Stimulated activated CD4-positive, alpha-beta T cell treated with anti-CD3 and anti-CD28 coated beads, Interleukin-12 subunit alpha, Interleukin-12 subunit beta, amount 100 ng/mL, for 24 hours (primary cell): Measurements from ENCODE around the gene YIF1A.
"Not testable (repeated sequence)": the region's sequence is repeated elsewhere in the genome, so short reads cannot be mapped to it uniquely, and the experiment has no call there.

Experiments
- DNase-seq, 2 experiments: peaks; one replicate each; pipeline ENCODE4 v3.0.0-alpha.2; 2020; ENCODE audit warnings: low read depth in 2 of 2

YIF1A gene

GRCh38 chr11:66268952-66269905 is 19.7 kb downstream of the YIF1A start:
- no peak for DNase-seq

GRCh38 chr11:66268244-66268951 is 20.5 kb downstream of the YIF1A start, which contains the start of gene RAB1B:
RAB1B (plus strand) TSS chr11:66268639; CDS start chr11:66268680, 41 bp downstream.
- DNase-seq, result peak; percentile 99 to 100

GRCh38 chr11:66267379-66268243 is 21.3 kb downstream of the YIF1A start:
- DNase-seq, result peak; percentile 73 to 80

GRCh38 chr11:66267039-66267378 is 21.9 kb downstream of the YIF1A start:
- DNase-seq, result no peak

GRCh38 chr11:66266378-66267038 is 22.4 kb downstream of the YIF1A start:
- no peak for DNase-seq

- no peak for DNase-seq
These were observed 23.2 kb downstream of the YIF1A start for GRCh38 chr11:66265531-66266377.

GRCh38 chr11:66264914-66265313 is 24.0 kb downstream of the YIF1A start:
- no peak for DNase-seq

- no peak for DNase-seq
These were observed 24.6 kb downstream of the YIF1A start for GRCh38 chr11:66264383-66264782.

GRCh38 chr11:66263785-66264184 is 25.2 kb downstream of the YIF1A start:
- no peak for DNase-seq

GRCh38 chr11:66263231-66263630 is 25.7 kb downstream of the YIF1A start:
- no peak for DNase-seq

- DNase-seq, result no peak
These were observed 26.2 kb downstream of the YIF1A start for GRCh38 chr11:66262696-66263095.

- DNase-seq, result no peak
These were observed 26.8 kb downstream of the YIF1A start for GRCh38 chr11:66262191-66262590.

GRCh38 chr11:66261578-66261977 is 27.4 kb downstream of the YIF1A start:
- DNase-seq, result no peak

GRCh38 chr11:66259956-66260355 is 29.0 kb downstream of the YIF1A start:
- DNase-seq, result no peak

GRCh38 chr11:66259225-66259624 is 29.7 kb downstream of the YIF1A start:
- no peak for DNase-seq

GRCh38 chr11:66258473-66258893 is 30.5 kb downstream of the YIF1A start:
- no peak for DNase-seq

- DNase-seq, result not testable (repeated sequence)
These were observed 35.9 kb downstream of the YIF1A start for GRCh38 chr11:66253081-66253480.

- no peak for DNase-seq
These were observed 37.1 kb downstream of the YIF1A start for GRCh38 chr11:66251809-66252208.

GRCh38 chr11:66248903-66249302 is 40.0 kb downstream of the YIF1A start:
- DNase-seq, result no peak

- DNase-seq, result no peak
These were observed 41.1 kb downstream of the YIF1A start for GRCh38 chr11:66247801-66248200.
